Type B pancreatic cell (in vitro differentiated cells): ENCODE data around the gene PPFIBP2. TPM values are rescaled to one million over a fixed set of nuclear protein-coding genes. Genes with fewer than 3 reads are reported as not detected.

ENCODE experiments used
- DNase-seq: peaks from one replicate; pipeline ENCODE4 v3.0.0; 2021; ENCODE audit warnings: mixed read lengths; ENCODE audit not compliant: unreplicated experiment; ENCODE audit errors: extremely low spot score
- H3K27ac Mint-ChIP-seq: 2 replicates; pipeline ENCODE4 v1.8.0; 2021; ENCODE audit warnings: mild to moderate bottlenecking, mixed read lengths
- H3K27me3 Mint-ChIP-seq: 2 replicates; pipeline ENCODE4 v1.8.0; 2021; ENCODE audit warnings: mixed read lengths
- H3K36me3 Mint-ChIP-seq: 2 replicates; pipeline ENCODE4 v1.8.0; 2021; ENCODE audit warnings: mixed read lengths
- H3K4me1 Mint-ChIP-seq: one replicate; pipeline ENCODE4 v1.8.0; 2021; ENCODE audit warnings: mixed read lengths; ENCODE audit not compliant: unreplicated experiment
- H3K4me3 Mint-ChIP-seq: 2 replicates; pipeline ENCODE4 v1.8.0; 2021; ENCODE audit warnings: mild to moderate bottlenecking, mixed read lengths
- H3K9me3 Mint-ChIP-seq: 2 replicates; pipeline ENCODE4 v1.8.0; 2021; ENCODE audit warnings: mixed read lengths
- CTCF ChIP-seq: fragments of 200-600 bp; sonication (generic); conservative IDR thresholded peaks from 2 replicates; pipeline ENCODE4 v1.5.0; 2021; ENCODE audit warnings: antibody characterized with exemption, mild to moderate bottlenecking
- total RNA-seq: library from RNA; stranded (reverse); gene quantifications from 2 replicates; pipeline ENCODE4 v1.2.1, GENCODE V29; 2021; ENCODE audit warnings: low replicate concordance

The PPFIBP2 gene
- total RNA-seq, 1 donor from 2014 or later = 70.7 TPM

- Mint-ChIP-seq H3K9me3 (peaks cover 4% of the 10 kb centered on the region), H3K4me1 (peaks cover 54% of the 10 kb centered on the region), H3K36me3 (peaks cover 9% of the 10 kb centered on the region), H3K4me3 (peak overlapping the region; percentile 22), H3K27me3 (no peaks in the 10 kb centered on the region), H3K27ac (peak overlapping the region; percentile 93)
- no peak for TF ChIP-seq CTCF
- DNase-seq = no peak
Observed at GRCh38 chr11:7597620-7598019, 83.8 kb downstream of the PPFIBP2 start.

DNA sequence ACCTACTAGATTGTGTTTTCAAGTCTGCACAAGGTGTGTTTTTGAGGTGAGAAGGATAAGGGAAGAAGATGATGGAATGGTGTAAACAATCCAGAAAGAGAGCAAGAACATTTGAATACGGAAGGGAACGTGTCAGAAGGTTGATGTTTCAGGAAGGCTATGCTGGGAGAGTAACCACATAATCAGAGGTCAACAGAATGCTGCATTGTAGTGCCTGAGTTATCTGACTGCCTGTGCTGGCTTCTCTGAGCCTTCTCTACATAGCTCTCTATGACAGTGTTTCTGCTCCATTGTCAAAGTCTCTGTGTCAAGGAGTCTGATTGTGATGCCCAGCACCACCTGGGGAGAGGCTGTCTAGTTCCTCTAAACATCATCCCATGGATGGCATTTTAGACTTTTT lies 85.4 kb downstream of the PPFIBP2 start:
- DNase-seq = no peak
- Mint-ChIP-seq H3K4me3 (peak overlapping the region; percentile 29), H3K4me1 (peaks cover 47% of the 10 kb centered on the region), H3K27me3 (no peaks in the 10 kb centered on the region), H3K27ac (peak overlapping the region; percentile 78), H3K9me3 (peaks cover 4% of the 10 kb centered on the region), H3K36me3 (peaks cover 6% of the 10 kb centered on the region)
- no peak for TF ChIP-seq CTCF

DNA sequence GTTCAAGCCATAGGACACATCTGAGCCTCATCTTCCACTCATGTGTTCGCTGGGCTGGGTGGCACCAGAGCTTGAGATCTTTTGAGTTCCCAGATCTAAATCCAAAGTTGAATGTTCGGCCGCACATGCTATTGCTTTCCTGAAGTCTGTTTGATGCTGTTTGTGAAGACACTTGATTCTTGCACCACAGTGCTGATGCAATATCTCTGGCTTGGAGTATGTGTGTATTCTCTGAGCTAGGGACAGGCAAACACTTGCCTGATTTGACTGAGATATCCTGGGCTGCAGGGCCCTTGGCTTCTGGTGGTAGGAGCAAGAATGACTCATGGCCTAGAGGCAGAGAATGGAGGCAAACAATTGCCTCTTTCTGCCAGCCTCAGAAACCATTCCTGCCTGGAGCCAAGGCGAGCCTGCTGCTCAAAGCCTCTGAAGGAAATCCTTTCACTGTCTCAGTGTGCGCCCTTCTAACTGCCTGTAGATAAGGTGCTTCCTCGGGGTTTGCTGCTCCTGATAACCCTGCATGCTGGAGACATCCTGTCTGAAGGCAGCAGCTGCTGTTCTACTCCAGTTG lies 86.5 kb downstream of the PPFIBP2 start:
- Mint-ChIP-seq H3K4me3 (peak overlapping the region; percentile 55), H3K4me1 (peaks cover 40% of the 10 kb centered on the region), H3K9me3 (peaks cover 4% of the 10 kb centered on the region), H3K27ac (peak overlapping the region; percentile 89), H3K27me3 (no peaks in the 10 kb centered on the region), H3K36me3 (peaks cover 6% of the 10 kb centered on the region)
- no peak for TF ChIP-seq CTCF
- DNase-seq = no peak

DNA sequence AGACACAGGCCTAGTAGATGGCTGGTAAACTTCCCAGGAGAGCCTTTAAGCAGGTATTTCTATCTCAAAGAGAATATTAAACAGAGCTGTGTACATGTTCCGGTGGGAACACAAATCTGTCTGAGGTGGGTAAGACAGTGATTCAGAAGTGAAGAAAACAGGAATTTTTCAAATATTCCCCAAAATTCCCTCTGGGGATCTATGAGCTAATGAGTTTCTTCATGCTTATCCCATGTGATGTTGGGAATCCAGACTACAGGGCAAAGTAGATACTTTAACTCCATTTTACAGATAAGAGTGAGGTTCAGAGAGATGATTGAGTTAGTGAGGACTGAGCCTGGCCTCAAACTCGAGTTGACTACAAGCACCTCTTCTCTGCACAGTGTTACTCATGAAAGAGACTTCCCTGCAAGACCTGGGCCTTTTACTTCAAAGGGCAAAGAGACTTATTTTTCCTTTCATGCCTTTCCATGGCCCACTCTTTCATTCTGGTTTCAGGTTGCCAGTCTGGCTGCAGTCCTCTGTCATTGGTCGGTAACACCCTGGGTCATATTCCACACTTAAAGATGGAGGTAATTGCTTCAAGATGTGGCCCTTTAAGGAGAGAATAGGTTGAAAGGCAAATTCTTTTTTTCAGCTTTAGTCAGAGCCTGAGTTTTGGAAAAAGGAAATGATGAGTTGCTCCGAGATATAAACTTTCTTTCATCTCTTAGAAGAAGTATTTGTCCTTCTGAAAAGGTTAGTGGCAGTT lies 89.4 kb downstream of the PPFIBP2 start:
- no peak for TF ChIP-seq CTCF
- DNase-seq = no peak
- Mint-ChIP-seq H3K36me3 (peaks cover 6% of the 10 kb centered on the region), H3K4me3 (peak overlapping the region; percentile 11), H3K4me1 (peaks cover 18% of the 10 kb centered on the region), H3K27ac (no peak overlapping the region), H3K27me3 (no peaks in the 10 kb centered on the region), H3K9me3 (peaks cover 4% of the 10 kb centered on the region)

DNA sequence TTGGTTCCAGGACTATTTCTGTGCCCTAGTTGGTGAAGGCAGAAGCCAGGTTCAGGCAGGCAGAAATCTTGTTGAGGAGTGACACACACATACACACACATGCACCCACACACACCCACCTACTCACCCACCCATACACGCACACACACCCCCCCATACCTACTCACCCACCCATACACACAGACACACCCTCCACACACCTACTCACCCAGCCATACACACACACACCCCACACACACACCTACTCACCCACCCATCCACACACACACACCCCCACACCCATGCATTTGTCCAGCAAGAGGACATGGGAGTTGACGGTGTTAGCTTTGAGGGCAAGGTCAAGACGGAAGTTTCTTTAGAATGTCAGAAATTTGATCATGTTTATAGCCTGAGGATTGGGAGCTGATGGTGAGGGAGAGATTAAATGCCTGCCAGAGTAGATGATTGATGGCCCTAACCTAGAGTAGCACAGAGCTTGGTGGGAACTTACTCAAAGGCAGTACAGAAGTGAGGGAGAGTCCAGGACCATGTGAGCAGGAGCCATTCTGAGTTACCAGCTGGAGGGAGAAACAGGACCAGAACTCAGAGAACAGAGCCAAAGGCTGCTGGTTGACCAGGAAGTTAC lies 90.6 kb downstream of the PPFIBP2 start:
- no peaks in the 10 kb centered on the region for H3K27me3 Mint-ChIP-seq
- TF ChIP-seq CTCF = no peak

More for the DNA sequence above, 90.6 kb downstream of the PPFIBP2 start:
- Mint-ChIP-seq H3K36me3 (peaks cover 6% of the 10 kb centered on the region), H3K9me3 (peaks cover 4% of the 10 kb centered on the region), H3K4me3 (no peak overlapping the region), H3K27ac (no peak overlapping the region), H3K4me1 (peaks cover 9% of the 10 kb centered on the region)
- DNase-seq = no peak
